GM12891 (cell line): Measurements from ENCODE around the gene ECI1.
"Not testable (repeated sequence)": the region's sequence is repeated elsewhere in the genome, so short reads cannot be mapped to it uniquely, and the experiment has no call there.

Source experiments
- PAX5 ChIP-seq: IDR thresholded peaks from 2 replicates; pipeline ENCODE4 v1.6.1; 2011; ENCODE audit warnings: low read length, moderate library complexity, mild to moderate bottlenecking; ENCODE audit not compliant: insufficient read depth, severe bottlenecking
- POLR2A ChIP-seq: IDR thresholded peaks from 2 replicates; pipeline ENCODE4 v1.6.1; 2011; ENCODE audit warnings: low read depth, low read length, control low read depth
- POLR2AphosphoS5 ChIP-seq: IDR thresholded peaks from 2 replicates; pipeline ENCODE4 v1.6.1; 2011; ENCODE audit warnings: low read depth, low read length, control low read depth
- POU2F2 ChIP-seq: IDR thresholded peaks from 2 replicates; pipeline ENCODE4 v1.6.1; 2011; ENCODE audit warnings: low read depth, mild to moderate bottlenecking, control low read depth, low read length, moderate library complexity
- SPI1 ChIP-seq: IDR thresholded peaks from 2 replicates; pipeline ENCODE4 v1.6.1; 2011; ENCODE audit warnings: low read depth, low read length, control low read depth
- TAF1 ChIP-seq: IDR thresholded peaks from 2 replicates; pipeline ENCODE4 v1.6.1; 2011; ENCODE audit warnings: low read depth, low read length, control low read depth

DNA sequence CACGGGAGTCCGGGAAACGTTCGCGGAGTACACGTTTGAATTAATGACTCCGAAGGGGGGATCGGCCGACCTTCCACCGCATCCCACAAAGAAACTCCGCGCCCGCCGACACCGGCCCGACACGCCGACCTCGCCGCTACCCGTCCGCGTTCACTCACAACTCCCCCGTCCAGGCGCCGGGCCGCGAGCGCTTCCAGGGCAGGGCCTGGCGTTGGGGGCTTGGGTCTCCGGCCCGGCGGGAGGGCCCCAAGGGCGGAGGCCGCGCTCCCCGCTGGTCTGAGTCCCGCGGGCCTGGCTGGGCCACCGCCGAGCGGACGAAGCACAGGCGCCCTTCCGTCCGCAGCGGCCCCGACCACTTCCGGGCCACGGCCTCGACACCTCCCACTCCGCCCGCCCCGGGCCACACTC, 16.1 kb upstream of the ECI1 start:
- not testable (repeated sequence) for TF ChIP-seq SPI1, POLR2AphosphoS5, TAF1, POLR2A, PAX5, POU2F2
